GM10266 (cell line): ENCODE results near the gene PGA5.
A peak's percentile ranks its signal among the peaks of the same experiment; 100 is the strongest.

Source experiments
- DNase-seq: peaks from one replicate; pipeline ENCODE4 v3.0.0; 2012; ENCODE audit errors: extremely low spot score
- CTCF ChIP-seq: IDR thresholded peaks from 2 replicates; pipeline ENCODE4 v1.5.1; 2012; ENCODE audit warnings: mild to moderate bottlenecking, low read depth; ENCODE audit not compliant: control insufficient read depth, insufficient read depth; ENCODE audit errors: missing control alignments

PGA5 gene

GRCh38 chr11:61278001-61278470 lies 37.1 kb downstream of the PGA5 start:
- no peak for TF ChIP-seq CTCF
- no peak for DNase-seq

GRCh38 chr11:61279934-61280659 lies 39.1 kb downstream of the PGA5 start:
- no peak for DNase-seq
- TF ChIP-seq CTCF: no peak

GRCh38 chr11:61280883-61281580 lies 40.1 kb downstream of the PGA5 start:
- DNase-seq: no peak
- TF ChIP-seq CTCF: no peak

GRCh38 chr11:61281581-61282250 lies 40.7 kb downstream of the PGA5 start:
- no peak for TF ChIP-seq CTCF
- DNase-seq: peak; percentile 64

GRCh38 chr11:61283613-61284012 lies 42.6 kb downstream of the PGA5 start:
- TF ChIP-seq CTCF: no peak
- DNase-seq: no peak

- TF ChIP-seq CTCF: no peak
- no peak for DNase-seq
Observed at GRCh38 chr11:61287338-61287977, 46.5 kb downstream of the PGA5 start.
